ENCODE results near the gene MPEG1. TPM values are rescaled to one million over a fixed set of nuclear protein-coding genes. Genes with fewer than 3 reads are reported as not detected.

MPEG1 gene
- polyA plus RNA-seq, 1 donor (not counting 4 experiments of a cell fraction or from before 2014, with no cell fraction given): not detected

GRCh38 chr11:59200423-59200746 is 12.3 kb downstream of the MPEG1 start:
- TF ChIP-seq EZH2 (IDR thresholded peaks at IDR 0.05; ENCODE audit: low read length) (no peak), CTCF (optimal IDR thresholded peaks at IDR 0.05 in 1 of 3, IDR thresholded peaks at IDR 0.05 in 1 of 3, conservative IDR thresholded peaks at IDR 0.05 in 1 of 3; ENCODE audit: extremely low read depth in 1 of 3, insufficient read depth in 2 of 3, low read length in 3 of 3) (no peak)
- dilution Hi-C loops (cut with MboI; ENCODE audit: extremely low pct_ligation_motif_present, low sequenced_read_pairs): no loop called here
- H3K36me3 ChIP-seq (ENCODE audit: control insufficient read depth in 2 of 2, extremely low read depth in 1 of 2, insufficient read depth in 2 of 2, low read length in 2 of 2): peaks cover 6 to 13% of the 10 kb centered on the region in 2 experiments

GRCh38 chr11:59199546-59200422 is 12.9 kb downstream of the MPEG1 start:
- Histone ChIP-seq H3K27me3 (ENCODE audit: control insufficient read depth, extremely low read depth, insufficient read depth, low read length) (no peaks in the 10 kb centered on the region), H3K4me1 (ENCODE audit: control insufficient read depth, extremely low read depth, insufficient read depth, low read length) (peaks cover 3% of the 10 kb centered on the region), H3K9ac (ENCODE audit: control insufficient read depth, extremely low read depth, insufficient read depth, low read length) (no peak overlapping the region), H3K4me3 (ENCODE audit: control insufficient read depth in 2 of 3, extremely low read depth in 1 of 3, insufficient read depth in 2 of 3, low read depth in 1 of 3, low read length in 3 of 3) (no peak overlapping the region), H3K36me3 (ENCODE audit: control insufficient read depth in 2 of 2, extremely low read depth in 1 of 2, insufficient read depth in 2 of 2, low read length in 2 of 2) (peaks cover 4 to 11% of the 10 kb centered on the region in 2 experiments), H3K9me1 (ENCODE audit: control insufficient read depth, extremely low read depth, insufficient read depth, low read length) (no peaks in the 10 kb centered on the region), H3K27ac (ENCODE audit: control insufficient read depth, insufficient read depth, low read length) (no peak overlapping the region), H3K4me2 (ENCODE audit: control insufficient read depth, extremely low read depth, insufficient read depth, low read depth, low read length) (no peak overlapping the region), H4K20me1 (ENCODE audit: control insufficient read depth, extremely low read depth, insufficient read depth, low read length) (no peaks in the 10 kb centered on the region), H3K79me2 (ENCODE audit: control insufficient read depth, insufficient read depth, low read length) (no peaks in the 10 kb centered on the region), H2AFZ (ENCODE audit: control insufficient read depth, low read length) (no peak overlapping the region), H3K9me3 (ENCODE audit: control insufficient read depth, low read depth, low read length) (no peaks in the 10 kb centered on the region)
- DNase-seq (ENCODE audit: low read depth, low spot score): no peak
- no peak for FAIRE-seq
- dilution Hi-C loops (cut with MboI; ENCODE audit: extremely low pct_ligation_motif_present, low sequenced_read_pairs): no loop called here
- TF ChIP-seq CTCF (optimal IDR thresholded peaks at IDR 0.05 in 1 of 3, IDR thresholded peaks at IDR 0.05 in 1 of 3, conservative IDR thresholded peaks at IDR 0.05 in 1 of 3; ENCODE audit: extremely low read depth in 1 of 3, insufficient read depth in 2 of 3, low read length in 3 of 3): no peak
- no peak for TF ChIP-seq EZH2 (IDR thresholded peaks at IDR 0.05; ENCODE audit: low read length)

More at GRCh38 chr11:59200423-59200746, 12.3 kb downstream of the MPEG1 start:
- Histone ChIP-seq H3K4me1 (ENCODE audit: control insufficient read depth, extremely low read depth, insufficient read depth, low read length) (peaks cover 3% of the 10 kb centered on the region), H4K20me1 (ENCODE audit: control insufficient read depth, extremely low read depth, insufficient read depth, low read length) (no peaks in the 10 kb centered on the region), H3K79me2 (ENCODE audit: control insufficient read depth, insufficient read depth, low read length) (no peaks in the 10 kb centered on the region), H3K4me2 (ENCODE audit: control insufficient read depth, extremely low read depth, insufficient read depth, low read depth, low read length) (no peak overlapping the region), H3K9ac (ENCODE audit: control insufficient read depth, extremely low read depth, insufficient read depth, low read length) (no peak overlapping the region), H3K27me3 (ENCODE audit: control insufficient read depth, extremely low read depth, insufficient read depth, low read length) (no peaks in the 10 kb centered on the region), H3K9me3 (ENCODE audit: control insufficient read depth, low read depth, low read length) (no peaks in the 10 kb centered on the region), H3K9me1 (ENCODE audit: control insufficient read depth, extremely low read depth, insufficient read depth, low read length) (no peaks in the 10 kb centered on the region), H2AFZ (ENCODE audit: control insufficient read depth, low read length) (no peak overlapping the region), H3K4me3 (ENCODE audit: control insufficient read depth in 2 of 3, extremely low read depth in 1 of 3, insufficient read depth in 2 of 3, low read depth in 1 of 3, low read length in 3 of 3) (no peak overlapping the region), H3K27ac (ENCODE audit: control insufficient read depth, insufficient read depth, low read length) (no peak overlapping the region)
- FAIRE-seq (no peak), DNase-seq (ENCODE audit: low read depth, low spot score) (no peak)
